HG02973 (cell line): ENCODE results near the gene CIRBP.
A peak's percentile ranks its signal among the peaks of the same experiment; 100 is the strongest.

Experiments used
- ATAC-seq: cut with Tn5 transposase; IDR thresholded peaks from one replicate; pipeline ENCODE4 v1.9.1; 2021; ENCODE audit warnings: moderate library complexity; ENCODE audit not compliant: unreplicated experiment

Gene CIRBP

DNA sequence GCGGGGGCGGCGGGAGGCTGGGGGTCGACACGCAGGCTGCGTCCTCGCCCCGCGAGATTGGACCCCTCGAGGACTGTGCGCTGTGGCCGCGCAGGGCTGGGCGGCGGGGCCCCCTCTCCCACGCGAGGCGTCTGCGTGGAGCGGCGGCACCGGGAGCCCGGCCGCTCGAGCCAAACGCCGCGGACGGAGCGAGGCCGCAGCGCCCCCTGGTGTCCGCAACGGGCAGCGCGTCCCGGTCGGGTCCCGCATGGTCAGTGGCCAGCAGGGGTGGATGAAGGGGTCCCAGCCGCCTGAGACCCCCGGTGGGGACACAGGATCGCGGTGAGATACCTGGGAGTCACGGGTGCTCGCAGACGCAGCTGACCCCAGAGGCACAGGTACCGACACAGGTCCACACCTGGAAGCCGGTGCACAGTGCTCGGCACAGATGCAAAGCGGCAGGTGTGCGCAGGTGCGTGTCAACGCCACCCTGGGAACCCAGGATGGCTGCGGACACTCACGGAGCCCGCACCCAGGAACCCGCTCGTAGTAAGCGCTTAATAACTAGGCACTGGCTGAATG lies 2.1 kb upstream of the CIRBP start:
- peak; percentile 11 for ATAC-seq

DNA sequence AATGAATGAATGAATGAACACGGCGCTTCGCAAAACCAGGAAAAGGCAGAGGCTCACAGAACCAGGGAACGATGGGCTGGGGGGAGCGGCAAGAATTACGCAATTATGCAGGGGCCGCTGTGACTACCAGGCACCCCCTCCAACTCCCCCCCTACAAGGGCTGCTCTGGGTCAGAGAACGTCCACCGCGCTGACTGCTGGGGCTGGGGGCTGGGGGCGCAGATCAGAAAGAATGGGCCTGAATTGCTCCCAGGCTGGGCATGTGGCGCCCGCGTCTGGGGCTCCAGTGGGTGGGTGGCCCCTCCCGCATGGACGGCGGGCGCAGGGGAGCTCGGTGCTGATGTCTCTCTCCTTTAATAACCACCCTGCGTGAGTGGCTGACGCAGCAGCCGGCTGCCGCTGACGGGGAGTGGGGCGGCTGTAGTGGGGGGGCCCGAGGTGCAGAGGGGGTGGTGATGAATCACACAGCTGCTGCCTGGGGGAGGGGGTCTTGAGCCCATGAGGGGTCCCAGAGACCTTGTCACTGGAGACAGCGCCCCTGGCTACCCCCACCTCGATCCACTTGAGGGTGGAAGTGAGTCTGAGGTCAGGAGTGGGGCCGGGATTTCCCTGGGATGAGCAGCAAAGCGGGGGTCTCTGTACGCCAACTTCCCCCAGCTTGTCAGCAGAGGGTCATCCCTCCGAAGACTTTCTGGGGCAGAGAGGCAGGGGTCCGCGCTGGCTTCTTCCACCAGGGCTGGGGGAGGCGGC lies 1.5 kb upstream of the CIRBP start:
- no peak for ATAC-seq

DNA sequence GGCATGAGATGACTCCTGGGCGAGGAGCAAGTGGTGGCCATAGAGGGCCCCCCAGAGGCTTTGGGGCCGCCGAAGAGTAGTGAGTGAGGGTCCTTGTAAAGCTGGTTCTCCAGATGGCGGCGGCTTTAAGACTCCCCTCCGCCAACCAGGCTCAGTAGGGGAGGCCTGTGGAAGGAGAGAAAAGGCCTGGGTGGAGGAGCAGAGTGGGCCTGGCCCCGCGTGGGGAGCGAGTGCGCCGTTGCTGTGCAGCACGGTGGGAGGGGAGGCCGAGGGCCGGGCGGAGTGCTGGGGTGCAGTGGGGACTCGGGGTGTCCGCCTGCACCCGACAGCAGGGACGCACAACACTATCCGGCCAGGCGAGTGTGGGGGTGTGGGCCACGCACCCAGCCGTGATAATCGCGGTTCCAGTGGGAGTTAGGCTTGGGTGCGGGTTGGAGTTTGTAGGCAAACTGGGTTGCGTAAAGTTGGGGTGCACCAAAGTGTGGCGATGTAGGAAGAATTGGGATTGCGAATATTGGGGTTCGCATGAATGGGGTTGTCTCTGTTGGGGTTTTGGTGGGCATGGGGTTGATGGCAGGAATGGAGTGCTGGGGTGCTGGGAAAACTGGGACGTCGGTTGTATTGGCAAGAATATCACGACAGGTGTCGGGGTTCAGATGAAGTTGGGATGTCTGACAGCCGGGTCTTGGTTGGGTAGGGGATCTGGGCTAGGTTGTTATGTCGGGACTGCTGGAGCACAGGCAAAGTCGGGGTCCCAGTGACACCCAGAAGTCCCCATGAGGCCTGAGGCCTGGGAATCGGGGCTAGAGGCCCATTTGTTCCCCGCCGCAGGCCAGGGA lies 687 bp upstream of the CIRBP start:
- ATAC-seq: no peak

DNA sequence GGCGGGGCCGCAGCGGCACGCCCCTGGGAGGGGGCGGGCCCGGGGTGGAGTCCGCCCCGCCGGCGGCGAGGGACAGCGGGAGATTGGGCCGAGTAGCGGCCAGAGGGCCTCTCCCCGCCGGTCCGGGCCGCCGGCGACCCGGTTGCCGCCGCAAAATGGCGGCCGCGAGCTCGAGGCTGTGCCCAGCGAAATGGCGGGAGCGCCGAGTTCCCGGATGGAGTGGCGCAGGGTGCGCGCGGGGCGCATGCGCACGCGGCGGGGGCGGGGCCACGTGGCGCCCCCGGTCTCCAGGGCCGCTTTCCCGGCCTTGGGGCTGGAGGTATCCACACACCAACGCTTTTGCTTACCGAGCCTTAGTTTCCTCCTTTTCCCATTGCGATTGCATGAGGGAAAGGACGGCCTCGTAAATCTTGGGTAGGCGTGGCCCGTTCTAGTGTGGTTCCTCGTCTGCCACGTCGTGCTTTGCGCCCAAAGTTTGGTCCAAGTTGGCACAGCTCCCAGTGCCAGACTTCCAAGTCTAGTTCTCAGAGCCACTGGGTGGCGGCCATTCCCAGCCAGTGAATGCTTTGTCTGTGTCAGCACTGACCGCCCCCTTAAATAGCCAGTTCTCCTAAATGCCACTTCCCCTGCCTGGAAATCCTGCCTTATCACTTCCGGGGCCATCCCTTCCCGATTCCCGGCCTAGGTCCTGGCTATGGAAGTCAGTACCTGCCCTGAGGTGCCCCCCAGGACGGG lies 513 bp downstream of the CIRBP start:
- ATAC-seq: peak; percentile 19

DNA sequence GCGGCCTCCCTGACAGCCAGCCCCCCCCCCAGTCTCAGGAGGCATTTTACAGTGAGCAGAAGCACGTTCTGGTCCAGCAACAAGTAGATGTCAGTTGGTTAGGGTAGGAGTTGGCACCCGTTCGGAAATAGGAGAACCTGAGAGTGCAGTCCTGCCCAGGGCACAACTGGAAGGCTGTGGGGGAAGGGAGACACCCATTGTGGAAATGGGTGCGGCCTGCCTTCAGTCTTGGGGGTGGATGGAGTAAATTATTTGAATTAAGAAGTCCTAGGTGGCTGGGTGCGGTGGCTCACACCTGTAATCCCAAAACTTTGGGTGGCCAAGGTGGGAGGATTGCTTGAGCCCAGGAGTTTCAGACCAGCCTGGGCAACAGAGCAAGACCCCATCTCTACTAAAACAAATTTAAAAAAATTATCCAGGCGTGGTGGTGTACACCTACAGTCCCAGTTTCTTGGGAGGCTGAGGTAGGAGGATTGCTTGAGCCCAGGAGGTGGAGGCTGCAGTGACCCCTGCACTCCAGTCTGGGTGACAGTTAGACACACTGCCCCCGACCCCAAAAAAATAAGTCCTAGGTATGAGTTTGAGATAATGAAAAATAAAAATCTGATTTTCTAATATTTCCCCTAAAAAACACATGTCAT lies 1.2 kb downstream of the CIRBP start:
- ATAC-seq: no peak

DNA sequence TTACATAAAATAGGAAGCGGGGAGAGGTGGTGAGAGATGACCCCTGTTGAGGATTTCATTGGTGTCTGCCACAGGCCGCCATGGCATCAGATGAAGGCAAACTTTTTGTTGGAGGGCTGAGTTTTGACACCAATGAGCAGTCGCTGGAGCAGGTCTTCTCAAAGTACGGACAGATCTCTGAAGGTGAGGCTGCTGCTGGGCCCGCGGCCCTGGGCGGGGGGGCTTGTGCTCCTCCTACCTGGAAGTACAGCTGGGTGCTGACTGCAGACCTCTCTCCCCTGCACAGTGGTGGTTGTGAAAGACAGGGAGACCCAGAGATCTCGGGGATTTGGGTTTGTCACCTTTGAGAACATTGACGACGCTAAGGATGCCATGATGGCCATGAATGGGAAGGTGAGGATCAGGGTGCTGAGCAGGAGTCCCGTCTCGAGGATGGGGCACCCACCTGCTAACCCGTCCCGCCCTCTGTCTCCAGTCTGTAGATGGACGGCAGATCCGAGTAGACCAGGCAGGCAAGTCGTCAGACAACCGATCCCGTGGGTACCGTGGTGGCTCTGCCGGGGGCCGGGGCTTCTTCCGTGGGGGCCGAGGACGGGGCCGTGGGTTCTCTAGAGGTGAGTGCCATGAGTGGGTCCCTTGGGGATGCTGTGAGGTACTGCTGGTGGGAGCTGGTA lies 1.9 kb downstream of the CIRBP start:
- ATAC-seq: no peak

DNA sequence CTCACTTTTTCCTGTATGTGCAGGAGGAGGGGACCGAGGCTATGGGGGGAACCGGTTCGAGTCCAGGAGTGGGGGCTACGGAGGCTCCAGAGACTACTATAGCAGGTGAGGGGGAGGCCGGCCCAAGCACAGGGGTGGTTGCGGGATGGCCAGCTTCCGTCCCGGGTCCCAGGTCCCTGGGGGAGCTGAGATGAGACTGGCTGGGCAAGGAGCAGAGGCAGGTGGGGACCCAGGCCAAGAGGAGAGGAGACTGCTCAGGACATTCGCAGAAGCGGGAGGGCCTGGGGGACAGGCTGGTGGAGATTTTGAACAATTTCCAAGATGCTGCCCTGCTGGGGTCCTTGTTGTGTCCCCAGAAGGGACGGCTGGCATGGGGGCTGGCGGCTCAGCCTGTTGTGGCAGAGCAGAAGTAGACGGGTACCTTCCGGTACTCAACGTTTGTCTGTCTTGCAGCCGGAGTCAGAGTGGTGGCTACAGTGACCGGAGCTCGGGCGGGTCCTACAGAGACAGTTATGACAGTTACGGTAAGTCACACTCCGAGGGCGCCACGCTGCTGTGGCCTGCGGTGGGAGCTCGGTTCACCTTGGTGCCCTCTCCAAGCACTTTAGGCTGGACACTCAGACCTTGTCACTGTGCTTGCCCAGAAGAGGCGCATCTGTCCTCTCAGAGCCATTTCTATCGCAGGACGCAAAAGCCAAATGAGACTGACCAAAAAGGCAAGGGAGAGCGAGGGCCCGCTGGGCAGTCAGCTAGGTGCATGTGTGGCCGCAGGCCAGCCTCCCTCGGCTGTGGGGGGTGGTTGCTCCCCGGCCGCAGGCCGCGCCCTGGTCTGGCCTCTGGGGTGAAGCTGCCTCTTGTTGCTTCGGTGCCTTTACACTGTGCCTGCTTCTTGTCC lies 2.6 kb downstream of the CIRBP start:
- ATAC-seq: no peak

DNA sequence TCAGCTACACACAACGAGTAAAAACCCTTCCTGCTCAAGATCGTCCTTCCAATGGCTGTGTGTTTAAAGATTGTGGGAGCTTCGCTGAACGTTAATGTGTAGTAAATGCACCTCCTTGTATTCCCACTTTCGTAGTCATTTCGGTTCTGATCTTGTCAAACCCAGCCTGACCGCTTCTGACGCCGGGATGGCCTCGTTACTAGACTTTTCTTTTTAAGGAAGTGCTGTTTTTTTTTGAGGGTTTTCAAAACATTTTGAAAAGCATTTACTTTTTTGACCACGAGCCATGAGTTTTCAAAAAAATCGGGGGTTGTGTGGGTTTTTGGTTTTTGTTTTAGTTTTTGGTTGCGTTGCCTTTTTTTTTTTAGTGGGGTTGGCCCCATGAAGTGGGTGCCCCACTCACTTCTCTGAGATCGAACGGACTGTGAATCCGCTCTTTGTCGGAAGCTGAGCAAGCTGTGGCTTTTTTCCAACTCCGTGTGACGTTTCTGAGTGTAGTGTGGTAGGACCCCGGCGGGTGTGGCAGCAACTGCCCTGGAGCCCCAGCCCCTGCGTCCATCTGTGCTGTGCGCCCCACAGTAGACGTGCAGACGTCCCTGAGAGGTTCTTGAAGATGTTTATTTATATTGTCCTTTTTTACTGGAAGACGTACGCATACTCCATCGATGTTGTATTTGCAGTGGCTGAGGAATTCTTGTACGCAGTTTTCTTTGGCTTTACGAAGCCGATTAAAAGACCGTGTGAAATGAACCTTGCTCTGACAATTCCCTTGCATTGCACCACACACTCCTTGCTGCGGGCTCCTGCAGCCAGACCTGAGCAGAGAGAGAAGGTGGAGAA lies 3.5 kb downstream of the CIRBP start:
- no peak for ATAC-seq

DNA sequence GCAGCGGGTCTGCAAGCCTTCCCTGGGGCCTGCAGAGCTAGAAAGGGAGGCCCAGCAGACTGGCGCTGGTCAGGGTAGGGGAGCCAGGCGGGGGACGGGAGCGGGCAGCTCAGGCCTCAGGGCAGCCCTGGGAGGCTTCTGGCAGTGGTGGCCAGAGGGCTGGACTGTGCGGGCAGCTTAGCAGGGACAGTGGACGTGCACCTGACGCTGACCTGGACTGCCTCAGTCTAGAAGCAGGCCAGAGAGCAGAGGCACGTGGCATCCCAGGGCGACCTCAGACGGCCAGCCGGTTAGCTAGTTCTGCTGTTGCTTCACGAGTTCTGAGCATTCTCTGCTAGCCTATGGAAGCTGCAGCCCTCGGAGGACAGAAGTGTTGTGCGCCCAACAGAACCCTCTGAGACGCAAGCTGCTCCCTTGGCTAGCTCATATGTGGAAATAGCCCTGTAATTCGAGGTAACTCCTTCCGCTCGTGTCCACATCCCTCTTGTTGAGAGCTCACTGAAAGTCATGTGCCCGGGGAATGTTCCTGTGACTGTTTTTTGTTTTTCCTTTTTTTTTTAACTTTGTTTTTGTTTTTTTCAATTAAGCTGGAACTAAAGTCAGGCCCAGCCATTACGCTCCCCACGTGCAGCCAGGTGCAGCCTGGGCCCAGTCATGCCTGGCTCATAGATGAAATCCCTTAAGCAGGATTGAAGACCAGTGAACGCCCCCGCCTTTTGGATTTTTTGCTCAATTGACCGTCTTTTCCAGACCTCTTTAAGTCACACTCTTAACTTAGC lies 4.3 kb downstream of the CIRBP start:
- ATAC-seq: no peak

DNA sequence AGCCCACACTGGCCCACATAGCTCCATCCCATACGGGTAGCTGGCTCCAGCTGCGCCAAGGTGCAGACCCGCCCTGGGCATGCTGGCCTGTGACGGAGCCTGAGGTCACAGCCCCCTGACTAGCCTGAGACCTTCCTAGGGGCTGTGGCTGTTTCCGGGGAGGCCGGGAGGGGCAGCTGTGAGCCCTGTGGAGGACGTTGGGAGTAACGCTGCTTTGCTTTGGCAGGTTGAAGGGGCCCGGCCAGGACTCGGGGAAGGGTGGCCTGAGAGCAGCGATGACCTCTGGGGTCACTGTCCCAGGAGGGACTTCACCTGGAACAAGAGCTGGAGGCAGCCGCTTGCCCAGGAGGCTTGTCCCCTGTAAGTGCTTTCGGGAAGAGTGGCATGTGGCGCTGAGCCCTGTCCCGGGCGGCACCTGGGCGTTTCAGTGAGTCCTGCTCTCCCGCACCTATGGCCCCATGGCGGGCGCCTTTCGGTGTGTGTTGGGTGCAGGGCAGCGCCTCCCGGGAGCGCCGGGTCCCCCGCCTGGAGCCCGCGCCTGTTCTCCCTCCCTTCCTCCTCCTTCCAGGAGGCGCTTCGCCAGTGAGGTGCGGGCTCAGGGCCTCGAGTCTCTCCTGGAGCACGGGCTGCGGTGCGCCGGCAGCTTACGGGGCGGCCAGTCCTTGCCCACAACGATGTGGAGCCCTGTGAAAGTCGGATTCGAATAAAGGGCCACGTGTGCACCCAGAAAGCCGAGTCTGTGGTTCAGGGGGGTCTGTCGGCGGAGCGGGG lies 5.1 kb downstream of the CIRBP start:
- ATAC-seq: no peak

DNA sequence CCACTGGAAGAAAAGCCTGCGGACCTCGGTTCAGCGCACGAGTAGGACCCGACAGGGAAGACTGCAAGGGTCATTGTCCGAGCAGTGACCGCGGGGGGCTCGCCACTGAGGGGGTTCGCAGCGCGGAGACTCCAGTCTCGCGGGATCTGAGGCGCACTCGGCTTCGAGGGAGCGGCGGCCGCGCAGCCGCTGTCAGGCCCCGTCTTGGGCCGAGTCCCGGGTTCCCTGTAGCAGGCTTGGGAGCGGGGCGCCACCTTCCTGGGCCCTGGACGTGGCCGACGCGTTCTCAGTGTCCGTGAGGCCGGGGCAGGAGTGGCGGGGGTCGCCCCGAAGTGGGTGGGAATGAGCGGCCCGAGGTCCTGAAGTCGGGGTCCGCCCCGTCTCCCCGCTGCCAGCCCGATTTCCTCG lies 5.7 kb downstream of the CIRBP start:
- no peak for ATAC-seq

DNA sequence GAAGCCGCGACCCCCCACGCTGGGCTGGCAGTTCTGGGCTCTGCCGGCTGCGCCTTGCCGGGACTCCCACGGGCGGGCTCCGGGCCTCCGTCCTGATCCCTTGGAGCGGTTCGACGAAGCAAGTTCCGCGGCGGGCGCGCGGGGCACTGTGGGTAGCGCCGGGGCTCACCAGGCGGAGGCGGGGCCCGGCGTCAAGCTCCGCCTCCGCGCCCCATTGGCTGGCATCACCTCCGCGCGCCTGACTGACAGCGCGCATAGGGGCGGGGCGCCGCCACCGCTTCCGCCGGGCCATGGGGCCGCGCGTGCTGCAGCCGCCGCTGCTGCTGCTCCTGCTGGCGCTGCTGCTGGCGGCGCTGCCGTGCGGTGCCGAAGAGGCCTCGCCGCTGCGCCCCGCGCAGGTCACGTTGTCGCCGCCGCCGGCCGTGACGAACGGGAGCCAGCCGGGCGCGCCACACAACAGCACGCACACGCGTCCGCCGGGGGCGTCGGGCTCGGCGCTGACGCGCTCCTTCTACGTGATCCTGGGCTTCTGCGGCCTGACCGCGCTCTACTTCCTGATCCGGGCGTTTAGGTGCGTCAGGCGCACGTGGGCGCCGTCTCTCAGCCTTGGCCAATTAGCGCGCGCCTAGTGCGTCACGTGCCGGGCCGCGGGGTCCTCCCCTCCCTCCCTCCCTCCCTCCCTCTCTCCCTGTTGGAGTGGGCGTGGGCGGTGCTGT lies 6.3 kb downstream of the CIRBP start, which contains the start of gene FAM174C:
TSS of gene FAM174C (plus strand) at position 271 of the 716 bp plus-strand sequence. CDS start at position 291, 20 bp downstream.
- peak; percentile 54 for ATAC-seq

DNA sequence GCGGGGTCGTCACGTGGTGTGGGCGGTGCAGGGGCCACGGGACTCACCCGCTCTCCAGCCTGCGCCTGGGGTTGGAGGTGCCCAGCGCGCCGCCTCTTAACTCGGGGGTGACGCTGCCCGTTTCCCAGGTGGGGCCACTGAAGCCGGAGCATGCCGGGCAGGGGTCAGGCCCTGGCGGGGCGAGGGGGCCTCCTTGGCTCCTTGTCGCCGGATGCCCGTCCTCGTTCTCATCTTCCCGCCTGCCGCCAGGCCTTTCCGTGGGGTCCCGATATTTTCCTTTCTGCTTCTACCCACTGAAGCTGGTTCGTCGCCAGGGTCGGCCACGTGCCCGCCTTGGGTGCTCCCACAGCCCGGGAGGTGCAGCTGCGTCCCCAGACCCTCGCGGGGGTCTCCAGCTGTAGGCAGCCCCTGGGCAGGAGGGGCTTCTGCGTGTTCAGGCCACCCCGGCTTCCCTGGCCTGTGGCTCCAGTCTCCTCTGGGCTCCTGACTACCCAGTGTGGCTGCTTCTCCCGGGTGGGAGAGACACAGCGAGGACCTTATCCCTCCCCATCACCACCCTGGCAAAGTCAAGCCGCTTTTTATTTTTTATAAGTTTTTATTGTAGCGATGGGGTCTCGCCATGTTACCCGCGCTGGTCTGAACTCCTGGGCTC lies 7.0 kb downstream of the CIRBP start:
- ATAC-seq: no peak

DNA sequence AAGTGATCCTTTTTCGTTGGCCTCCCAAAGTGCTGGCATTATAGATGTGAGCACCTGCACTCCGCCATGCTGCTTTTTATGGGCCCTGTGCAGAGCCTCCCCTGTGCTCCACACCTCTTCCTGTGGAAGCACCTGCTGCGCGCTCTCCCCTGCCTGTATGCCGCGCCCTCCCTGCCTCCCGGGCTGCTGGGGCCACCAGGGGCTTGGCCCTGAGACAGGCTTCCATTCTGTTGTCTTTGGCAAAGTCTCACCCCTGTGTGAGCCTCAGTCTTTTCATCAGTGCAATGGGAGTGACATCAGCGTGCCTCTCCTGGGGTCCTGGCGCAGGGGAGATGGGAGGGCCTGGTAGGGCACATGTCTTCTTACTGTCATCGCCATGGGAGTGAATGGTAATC lies 7.5 kb downstream of the CIRBP start:
- ATAC-seq: no peak

DNA sequence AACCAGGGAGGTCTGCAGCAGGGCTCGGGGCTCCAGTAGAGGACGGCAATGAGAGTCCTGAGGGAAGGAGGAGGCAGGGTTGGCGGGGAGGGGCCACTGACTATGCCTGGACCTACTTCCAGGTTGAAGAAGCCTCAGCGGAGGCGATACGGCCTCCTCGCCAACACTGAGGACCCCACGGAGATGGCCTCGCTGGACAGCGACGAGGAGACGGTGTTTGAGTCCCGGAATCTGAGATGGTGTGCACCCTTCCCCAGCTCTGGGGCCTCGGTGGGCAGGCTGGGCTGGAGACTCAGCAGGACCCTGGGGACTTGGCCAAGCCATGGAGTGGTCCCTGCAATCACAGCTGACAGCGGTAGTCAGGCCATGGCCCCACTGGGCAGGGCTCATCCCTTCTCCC lies 7.9 kb downstream of the CIRBP start:
- ATAC-seq: no peak

DNA sequence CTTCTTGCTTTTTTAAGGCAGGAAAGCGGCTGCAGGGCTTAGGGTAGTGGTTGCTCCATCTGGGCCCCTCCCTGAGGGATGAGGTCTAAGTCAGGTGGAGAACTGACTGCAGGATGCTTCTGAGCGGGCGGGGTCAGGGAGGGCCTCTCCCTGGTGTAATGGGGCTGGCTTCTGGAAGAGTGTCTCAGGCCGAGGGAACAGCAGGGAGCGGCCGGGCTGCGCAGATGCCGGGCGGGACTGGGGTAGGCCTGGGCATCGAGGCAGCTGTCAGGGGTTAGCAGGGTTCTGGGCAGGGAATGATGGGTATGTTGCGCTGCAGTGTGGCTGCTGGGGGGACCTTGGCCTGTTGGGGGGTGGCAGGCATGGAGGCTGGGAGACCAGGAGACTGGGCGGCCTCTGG lies 8.9 kb downstream of the CIRBP start:
- ATAC-seq: no peak
